ENCODE results near the gene CARD9.
A peak's percentile ranks its signal among the peaks of the same experiment; 100 is the strongest.
"Not testable (repeated sequence)": the region's sequence is repeated elsewhere in the genome, so short reads cannot be mapped to it uniquely, and the experiment has no call there.

CARD9 gene

GRCh38 chr9:136373300-136374182, at the start of gene CARD9:
TSS of gene CARD9 (minus strand) at chr9:136373669. CDS start at chr9:136372078, 1,591 bp downstream.
- DNase-seq = no peak

- no peak for DNase-seq
Measured at GRCh38 chr9:136422876-136423275, 49.4 kb upstream of the CARD9 start.

- DNase-seq = no peak
Measured at GRCh38 chr9:136421791-136422190, 48.3 kb upstream of the CARD9 start.

- no peak for DNase-seq
Measured at GRCh38 chr9:136419092-136419420, 45.6 kb upstream of the CARD9 start.

- no peak for DNase-seq
Measured at GRCh38 chr9:136418182-136419091, 45.0 kb upstream of the CARD9 start.

GRCh38 chr9:136416914-136417313, 43.4 kb upstream of the CARD9 start:
- DNase-seq = no peak

- DNase-seq = no peak
Measured at GRCh38 chr9:136416427-136416826, 43.0 kb upstream of the CARD9 start.

- DNase-seq = no peak
Measured at GRCh38 chr9:136412962-136413361, 39.5 kb upstream of the CARD9 start.

GRCh38 chr9:136411378-136411777, 37.9 kb upstream of the CARD9 start:
- DNase-seq = no peak

- peak; percentile 78 for DNase-seq
Measured at GRCh38 chr9:136410500-136411287, 37.2 kb upstream of the CARD9 start, which contains the start of the genes ENTR1 and PMPCA. TSS of gene ENTR1 (minus strand) at chr9:136410614. CDS start at chr9:136410397, 217 bp downstream. TSS of gene PMPCA (plus strand) at chr9:136410658. CDS start at chr9:136410669, 11 bp downstream.

GRCh38 chr9:136409557-136410455, 36.3 kb upstream of the CARD9 start:
- DNase-seq = no peak

GRCh38 chr9:136407911-136408310, 34.4 kb upstream of the CARD9 start:
- DNase-seq = no peak

- DNase-seq = not testable (repeated sequence)
Measured at GRCh38 chr9:136407061-136407460, 33.6 kb upstream of the CARD9 start.

GRCh38 chr9:136405904-136406303, 32.4 kb upstream of the CARD9 start:
- not testable (repeated sequence) for DNase-seq

GRCh38 chr9:136405481-136405880, 32.0 kb upstream of the CARD9 start:
- DNase-seq = no peak

- no peak for DNase-seq
Measured at GRCh38 chr9:136404801-136405136, 31.3 kb upstream of the CARD9 start.

- DNase-seq = no peak
Measured at GRCh38 chr9:136403915-136404800, 30.7 kb upstream of the CARD9 start.

GRCh38 chr9:136403538-136403914, 30.1 kb upstream of the CARD9 start:
- no peak for DNase-seq

- DNase-seq = no peak
Measured at GRCh38 chr9:136402067-136402466, 28.6 kb upstream of the CARD9 start.

GRCh38 chr9:136401173-136401922, 27.9 kb upstream of the CARD9 start:
- no peak for DNase-seq
